HEK293T (cell line): Measurements from ENCODE around the gene ANO4.

Experiments
- ARNT ChIP-seq: fragments of 450-650 bp; IDR thresholded peaks from 2 replicates; pipeline ENCODE4 v1.6.1; 2017; ENCODE audit warnings: mild to moderate bottlenecking
- BHLHE40 ChIP-seq: fragments of 450-650 bp; IDR thresholded peaks from 2 replicates; pipeline ENCODE4 v1.6.1; 2016; ENCODE audit warnings: mild to moderate bottlenecking, moderate library complexity, borderline replicate concordance
- CTBP1 ChIP-seq: fragments of 450-650 bp; IDR thresholded peaks from 2 replicates; pipeline ENCODE4 v1.6.1; 2016; ENCODE audit warnings: borderline replicate concordance
- ELF4 ChIP-seq: fragments of 450-650 bp; IDR thresholded peaks from 2 replicates; pipeline ENCODE4 v1.6.1; 2017; ENCODE audit warnings: antibody characterized with exemption
- FOXA1 ChIP-seq: fragments of 450-650 bp; IDR thresholded peaks from 2 replicates; pipeline ENCODE4 v1.6.1; 2016; ENCODE audit warnings: mild to moderate bottlenecking
- FOXK2 ChIP-seq: fragments of 450-650 bp; IDR thresholded peaks from 2 replicates; pipeline ENCODE4 v1.6.1; 2016; ENCODE audit warnings: mild to moderate bottlenecking
- FOXM1 ChIP-seq: fragments of 450-650 bp; IDR thresholded peaks from 2 replicates; pipeline ENCODE4 v1.6.1; 2017; ENCODE audit warnings: mild to moderate bottlenecking, borderline replicate concordance
- L3MBTL2 ChIP-seq: fragments of 450-650 bp; conservative IDR thresholded peaks from 2 replicates; pipeline ENCODE4 v1.6.1; 2016; ENCODE audit warnings: mild to moderate bottlenecking
- LEF1 ChIP-seq: fragments of 450-650 bp; IDR thresholded peaks from 2 replicates; pipeline ENCODE4 v1.6.1; 2017; ENCODE audit warnings: mild to moderate bottlenecking, borderline replicate concordance
- NFRKB ChIP-seq: fragments of 450-650 bp; IDR thresholded peaks from 2 replicates; pipeline ENCODE4 v1.6.1; 2016; ENCODE audit warnings: mild to moderate bottlenecking, moderate library complexity
- PKNOX1 ChIP-seq: fragments of 450-650 bp; IDR thresholded peaks from 2 replicates; pipeline ENCODE4 v1.6.1; 2016
- SP1 ChIP-seq: fragments of 450-650 bp; IDR thresholded peaks from 2 replicates; pipeline ENCODE4 v1.6.1; 2017
- SUZ12 ChIP-seq: fragments of 450-650 bp; IDR thresholded peaks from 2 replicates; pipeline ENCODE4 v1.6.1; 2016; ENCODE audit warnings: mild to moderate bottlenecking
- TARDBP ChIP-seq: fragments of 450-650 bp; IDR thresholded peaks from 2 replicates; pipeline ENCODE4 v1.6.1; 2016

- TF ChIP-seq SP1 (no peak), PKNOX1 (no peak), ELF4 (no peak), CTBP1 (no peak), FOXM1 (no peak), FOXA1 (no peak), ARNT (no peak), TARDBP (no peak), FOXK2 (no peak), BHLHE40 (no peak), LEF1 (no peak), SUZ12 (no peak), L3MBTL2 (no peak), NFRKB (no peak)
These were observed 39.4 kb upstream of the ANO4 start for GRCh38 chr12:100755186-100755585.
